GM21576 (cell line): ENCODE results near the gene METTL17.

Experiments used
- ATAC-seq: cut with Tn5 transposase; IDR thresholded peaks from one replicate; pipeline ENCODE4 v1.9.1; 2021; ENCODE audit warnings: mild to moderate bottlenecking, moderate library complexity; ENCODE audit not compliant: unreplicated experiment

Gene METTL17

GRCh38 chr14:21041676-21042433, 52.1 kb downstream of the METTL17 start, which contains the start of gene RNASE7:
RNASE7 (plus strand) TSS chr14:21042362; CDS start chr14:21042993, 631 bp downstream.
- ATAC-seq, result no peak

DNA sequence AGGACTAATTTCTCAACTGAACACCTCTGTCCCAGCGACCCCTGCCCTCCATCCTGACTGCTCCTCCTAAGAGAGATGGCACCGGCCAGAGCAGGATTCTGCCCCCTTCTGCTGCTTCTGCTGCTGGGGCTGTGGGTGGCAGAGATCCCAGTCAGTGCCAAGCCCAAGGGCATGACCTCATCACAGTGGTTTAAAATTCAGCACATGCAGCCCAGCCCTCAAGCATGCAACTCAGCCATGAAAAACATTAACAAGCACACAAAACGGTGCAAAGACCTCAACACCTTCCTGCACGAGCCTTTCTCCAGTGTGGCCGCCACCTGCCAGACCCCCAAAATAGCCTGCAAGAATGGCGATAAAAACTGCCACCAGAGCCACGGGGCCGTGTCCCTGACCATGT, 53.1 kb downstream of the METTL17 start:
- no peak for ATAC-seq

GRCh38 chr14:21043387-21043973, 53.7 kb downstream of the METTL17 start:
- no peak for ATAC-seq

GRCh38 chr14:21043974-21044618, 54.3 kb downstream of the METTL17 start:
- ATAC-seq, result no peak
